OCI-LY1 (cell line): ENCODE data around the gene TNS4.

Experiments
- H2AFZ ChIP-seq: fragments of 200-600 bp; sonication (generic), shearing (Covaris generic); 2 replicates; pipeline ENCODE4 v1.6.0; 2014; ENCODE audit warnings: antibody characterized with exemption, mild to moderate bottlenecking, low read length
- H3F3A ChIP-seq: fragments of 200-600 bp; sonication (generic), shearing (Covaris generic); 2 replicates; pipeline ENCODE4 v1.6.0; 2014; ENCODE audit warnings: mild to moderate bottlenecking, antibody characterized with exemption, low read length, moderate library complexity; ENCODE audit not compliant: insufficient read depth
- H3K27ac ChIP-seq: fragments of 200-600 bp; sonication (generic); 2 replicates; pipeline ENCODE4 v1.5.1; 2014; ENCODE audit warnings: low read length, mixed run types, mild to moderate bottlenecking, low read depth; ENCODE audit not compliant: poor library complexity, severe bottlenecking
- H3K27me3 ChIP-seq: fragments of 200-600 bp; sonication (generic); 2 replicates; pipeline ENCODE4 v1.6.0; 2014; ENCODE audit warnings: antibody characterized with exemption, mild to moderate bottlenecking, low read length, moderate library complexity; ENCODE audit not compliant: insufficient read depth
- H3K36me3 ChIP-seq: fragments of 200-600 bp; sonication (generic); 2 replicates; pipeline ENCODE4 v1.6.1; 2014; ENCODE audit warnings: mild to moderate bottlenecking, antibody characterized with exemption, low read length, moderate library complexity, mixed read lengths; ENCODE audit not compliant: insufficient read depth
- H3K4me1 ChIP-seq: fragments of 200-600 bp; sonication (generic); 2 replicates; pipeline ENCODE4 v1.5.1; 2014; ENCODE audit warnings: mild to moderate bottlenecking, low read length, moderate library complexity; ENCODE audit not compliant: insufficient read depth, severe bottlenecking
- H3K4me2 ChIP-seq: fragments of 200-600 bp; sonication (generic), shearing (Covaris generic); 2 replicates; pipeline ENCODE4 v1.6.1; 2014; ENCODE audit warnings: low read length
- H3K4me3 ChIP-seq: fragments of 200-600 bp; sonication (generic); 2 replicates; pipeline ENCODE4 v1.5.1; 2014; ENCODE audit warnings: low read length, low read depth, mild to moderate bottlenecking, mixed read lengths; ENCODE audit not compliant: poor library complexity, severe bottlenecking
- H3K79me2 ChIP-seq: fragments of 200-600 bp; shearing (Covaris generic); 2 replicates; pipeline ENCODE4 v1.6.1; 2016; ENCODE audit warnings: mixed run types, low read length, mixed read lengths; ENCODE audit not compliant: insufficient read depth
- H3K9ac ChIP-seq: fragments of 200-600 bp; sonication (generic), shearing (Covaris generic); 2 replicates; pipeline ENCODE4 v1.6.1; 2014; ENCODE audit warnings: mild to moderate bottlenecking, low read length, mixed read lengths
- H3K9me2 ChIP-seq: fragments of 200-600 bp; sonication (generic), shearing (Covaris generic); 2 replicates; pipeline ENCODE4 v1.6.1; 2014; ENCODE audit warnings: low read depth, mild to moderate bottlenecking, low read length, mixed read lengths
- H3K9me3 ChIP-seq: fragments of 200-600 bp; shearing (Covaris generic); 2 replicates; pipeline ENCODE4 v1.6.1; 2014; ENCODE audit warnings: low read length, mixed read lengths
- H4K20me1 ChIP-seq: fragments of 200-600 bp; sonication (generic), shearing (Covaris generic); 2 replicates; pipeline ENCODE4 v1.6.0; 2016; ENCODE audit warnings: mild to moderate bottlenecking, low read length; ENCODE audit not compliant: insufficient read depth
- EZH2 ChIP-seq: fragments of 200-600 bp; sonication (generic), shearing (Covaris generic); IDR thresholded peaks from 2 replicates; pipeline ENCODE4 v1.8.0; 2017; ENCODE audit warnings: borderline replicate concordance, mixed run types, mild to moderate bottlenecking, antibody characterized with exemption, low read length, moderate library complexity, mixed read lengths
- TF ChIP-seq, protein P1 (sequence below): fragments of 200-600 bp; sonication (generic), shearing (Covaris generic); IDR thresholded peaks from 2 replicates; pipeline ENCODE4 v1.5.1; 2017; ENCODE audit warnings: mild to moderate bottlenecking, antibody characterized with exemption, low read length, moderate library complexity, mixed read lengths

Gene TNS4

DNA sequence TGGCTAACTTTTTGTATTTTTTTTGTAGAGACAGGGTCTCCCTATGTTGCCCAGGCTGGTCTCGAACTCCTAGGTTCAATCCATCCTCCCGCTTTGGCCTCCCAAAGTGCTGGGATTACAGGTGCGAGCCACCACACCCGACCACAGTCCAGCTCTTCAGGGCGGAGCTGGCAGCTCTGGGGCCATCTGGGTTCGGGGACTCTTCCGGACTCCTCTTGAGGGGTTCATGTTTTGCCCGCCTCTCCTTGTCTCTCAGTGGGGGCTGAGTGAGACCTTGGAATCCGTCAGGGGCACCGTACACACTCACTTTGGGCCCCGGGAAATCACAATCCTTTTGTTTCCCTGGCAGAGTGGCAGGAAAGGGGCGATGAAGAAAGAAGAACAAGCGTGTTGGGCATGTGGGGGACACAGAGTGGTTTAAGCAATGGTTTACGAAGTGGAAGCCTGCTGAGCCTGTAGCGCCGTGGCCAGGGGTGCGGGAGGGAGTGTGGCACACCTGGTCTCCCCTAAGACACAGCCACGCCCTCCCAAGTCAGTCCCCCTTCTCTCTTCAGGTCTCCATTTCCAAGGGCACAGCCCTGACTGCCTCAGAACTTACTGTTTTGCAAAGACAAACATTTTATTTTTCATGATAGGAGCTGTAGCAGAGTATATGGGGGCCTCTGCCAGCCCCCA lies 26.1 kb downstream of the TNS4 start:
- TF ChIP-seq EZH2, result no peak
- TF ChIP-seq, protein P1, sequence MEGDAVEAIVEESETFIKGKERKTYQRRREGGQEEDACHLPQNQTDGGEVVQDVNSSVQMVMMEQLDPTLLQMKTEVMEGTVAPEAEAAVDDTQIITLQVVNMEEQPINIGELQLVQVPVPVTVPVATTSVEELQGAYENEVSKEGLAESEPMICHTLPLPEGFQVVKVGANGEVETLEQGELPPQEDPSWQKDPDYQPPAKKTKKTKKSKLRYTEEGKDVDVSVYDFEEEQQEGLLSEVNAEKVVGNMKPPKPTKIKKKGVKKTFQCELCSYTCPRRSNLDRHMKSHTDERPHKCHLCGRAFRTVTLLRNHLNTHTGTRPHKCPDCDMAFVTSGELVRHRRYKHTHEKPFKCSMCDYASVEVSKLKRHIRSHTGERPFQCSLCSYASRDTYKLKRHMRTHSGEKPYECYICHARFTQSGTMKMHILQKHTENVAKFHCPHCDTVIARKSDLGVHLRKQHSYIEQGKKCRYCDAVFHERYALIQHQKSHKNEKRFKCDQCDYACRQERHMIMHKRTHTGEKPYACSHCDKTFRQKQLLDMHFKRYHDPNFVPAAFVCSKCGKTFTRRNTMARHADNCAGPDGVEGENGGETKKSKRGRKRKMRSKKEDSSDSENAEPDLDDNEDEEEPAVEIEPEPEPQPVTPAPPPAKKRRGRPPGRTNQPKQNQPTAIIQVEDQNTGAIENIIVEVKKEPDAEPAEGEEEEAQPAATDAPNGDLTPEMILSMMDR, result no peak
- Histone ChIP-seq H3K27ac (no peak overlapping the region), H3K36me3 (no peaks in the 10 kb centered on the region; the same call in 1 of the 2 replicates), H3K79me2 (no peaks in the 10 kb centered on the region), H4K20me1 (no peaks in the 10 kb centered on the region), H3K27me3 (peaks cover 7% of the 10 kb centered on the region; the same call in 1 of the 2 replicates), H3K9ac (no peak overlapping the region), H3K4me2 (no peak overlapping the region), H3K4me1 (peaks cover 21% of the 10 kb centered on the region), H3F3A (no peaks in the 10 kb centered on the region), H3K9me3 (no peaks in the 10 kb centered on the region; the same call in 1 of the 2 replicates), H3K4me3 (no peak overlapping the region), H3K9me2 (no peaks in the 10 kb centered on the region), H2AFZ (no peak overlapping the region)

DNA sequence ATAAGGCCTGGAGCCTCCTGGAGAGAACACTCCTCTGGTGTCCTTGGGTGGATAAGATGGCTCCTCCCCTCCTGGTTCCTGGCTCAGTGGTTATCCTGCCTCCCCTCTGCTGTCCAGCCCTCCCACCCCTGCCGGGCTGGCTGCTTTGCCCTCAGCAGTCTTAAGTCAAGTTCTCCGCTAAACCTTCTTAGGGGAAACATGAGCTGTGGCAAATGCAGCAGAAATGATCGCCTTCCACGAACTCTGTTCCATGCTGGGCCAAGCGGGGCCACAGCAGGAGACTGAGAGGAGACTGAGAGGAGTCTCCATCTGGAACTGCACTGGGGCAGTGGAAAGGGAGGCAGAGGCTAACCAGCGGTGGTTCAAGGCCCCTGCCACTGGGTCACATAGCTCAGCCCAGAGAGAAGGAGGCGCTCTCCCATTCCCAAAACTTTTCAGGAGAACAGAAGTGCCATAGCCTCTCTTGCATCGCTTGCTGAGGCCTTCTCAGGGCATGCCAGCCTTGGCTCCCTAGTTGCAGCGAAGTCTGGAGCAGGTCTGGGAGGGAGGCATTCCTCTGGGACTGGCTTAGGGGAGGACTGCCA lies 26.9 kb downstream of the TNS4 start:
- H3K4me1 ChIP-seq, result peaks cover 12% of the 10 kb centered on the region
- no peaks in the 10 kb centered on the region for H4K20me1 ChIP-seq
- no peak overlapping the region for H2AFZ ChIP-seq
- H3K4me2 ChIP-seq, result no peak overlapping the region
- no peaks in the 10 kb centered on the region for H3F3A ChIP-seq
- no peak overlapping the region for H3K4me3 ChIP-seq
- no peaks in the 10 kb centered on the region for H3K79me2 ChIP-seq
- no peaks in the 10 kb centered on the region for H3K9me2 ChIP-seq
- TF ChIP-seq, protein P1, result no peak
- no peak for TF ChIP-seq EZH2
- H3K36me3 ChIP-seq, result no peaks in the 10 kb centered on the region; the same call in 1 of the 2 replicates
- H3K9ac ChIP-seq, result no peak overlapping the region
- no peaks in the 10 kb centered on the region; the same call in 1 of the 2 replicates for H3K9me3 ChIP-seq
- no peak overlapping the region for H3K27ac ChIP-seq
- H3K27me3 ChIP-seq, result peaks cover 8% of the 10 kb centered on the region; the same call in 1 of the 2 replicates

DNA sequence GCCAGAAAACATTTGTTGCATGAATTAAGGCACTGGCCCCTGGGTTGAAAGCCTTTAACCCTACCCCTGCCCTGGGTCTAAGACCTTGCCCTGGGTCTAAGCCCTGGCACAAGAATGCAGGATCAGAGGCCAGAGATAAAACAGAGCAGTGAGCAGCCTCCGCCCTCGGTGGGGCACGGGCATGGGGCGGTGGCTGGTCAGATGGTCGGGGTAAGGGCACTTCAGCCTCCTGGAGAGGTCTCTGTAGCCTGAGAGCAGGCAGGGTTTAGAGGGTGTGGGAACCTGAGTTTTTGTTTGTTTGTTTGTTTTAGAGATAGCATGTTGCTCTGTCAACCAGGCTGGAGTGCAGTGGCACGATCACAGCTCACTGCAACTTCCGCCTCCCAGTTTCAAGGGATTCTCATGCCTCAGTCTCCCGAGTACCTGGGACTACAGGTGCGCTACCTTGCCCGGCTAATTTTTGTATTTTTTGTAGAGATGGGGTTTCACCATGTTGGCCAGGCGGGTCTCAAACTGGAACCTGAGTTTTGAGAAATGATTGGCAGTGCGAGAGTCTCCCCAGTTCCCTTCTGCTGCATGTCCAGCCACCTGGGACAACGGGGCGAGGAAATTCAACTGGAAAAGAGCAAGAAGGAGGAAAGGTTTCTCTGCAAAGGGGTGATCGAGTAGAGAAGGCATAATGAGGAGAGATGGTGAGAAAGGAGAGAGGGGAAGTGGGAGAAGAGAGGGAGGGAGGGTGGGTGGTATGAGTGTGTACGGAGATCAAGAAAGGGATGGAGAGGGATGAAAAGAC lies 27.7 kb downstream of the TNS4 start:
- no peak overlapping the region for H3K9ac ChIP-seq
- no peak overlapping the region for H3K4me3 ChIP-seq
- TF ChIP-seq EZH2, result no peak
- TF ChIP-seq, protein P1, result no peak
- no peak overlapping the region for H3K4me2 ChIP-seq
- H3K9me2 ChIP-seq, result no peaks in the 10 kb centered on the region
- no peaks in the 10 kb centered on the region for H3F3A ChIP-seq
- H3K79me2 ChIP-seq, result no peaks in the 10 kb centered on the region
- no peaks in the 10 kb centered on the region; the same call in 1 of the 2 replicates for H3K9me3 ChIP-seq
- H3K27me3 ChIP-seq, result peaks cover 11% of the 10 kb centered on the region; the same call in 1 of the 2 replicates
- H3K4me1 ChIP-seq, result peaks cover 11% of the 10 kb centered on the region
- no peaks in the 10 kb centered on the region; the same call in 1 of the 2 replicates for H3K36me3 ChIP-seq
- no peaks in the 10 kb centered on the region for H4K20me1 ChIP-seq
- no peak overlapping the region for H2AFZ ChIP-seq
- no peak overlapping the region for H3K27ac ChIP-seq
